H1 (cell line): ENCODE measurements around the gene DSG2.

ENCODE experiments used
- FOSL1 ChIP-seq: IDR thresholded peaks from 2 replicates; pipeline ENCODE4 v1.6.1; 2011; ENCODE audit warnings: mild to moderate bottlenecking, low read depth, low read length, moderate library complexity; ENCODE audit not compliant: insufficient read depth
- ZNF274 ChIP-seq: IDR thresholded peaks from 2 replicates; pipeline ENCODE4 v1.7.0; 2012; ENCODE audit warnings: low read length, borderline replicate concordance; ENCODE audit errors: extremely low read depth

- TF ChIP-seq FOSL1 (no peak), ZNF274 (no peak)
Observed at GRCh38 chr18:31487246-31488015, 10.5 kb upstream of the DSG2 start.
